GM19324 (cell line): ENCODE measurements around the gene KRTAP20-4.

Experiments used
- ATAC-seq: cut with Tn5 transposase; IDR thresholded peaks from one replicate; pipeline ENCODE4 v1.9.1; 2021; ENCODE audit warnings: mild to moderate bottlenecking, moderate library complexity; ENCODE audit not compliant: unreplicated experiment, low FRiP score

The KRTAP20-4 gene

GRCh38 chr21:30646904-30647414, 26.5 kb downstream of the KRTAP20-4 start:
- no peak for ATAC-seq

- no peak for ATAC-seq
These were observed 32.5 kb downstream of the KRTAP20-4 start for GRCh38 chr21:30652891-30653290.

- ATAC-seq = no peak
These were observed 48.3 kb downstream of the KRTAP20-4 start for GRCh38 chr21:30668776-30669175.
